ENCODE results near the gene FST. TPM values are rescaled to one million over a fixed set of nuclear protein-coding genes. Genes with fewer than 3 reads are reported as not detected.

FST gene, protein sequence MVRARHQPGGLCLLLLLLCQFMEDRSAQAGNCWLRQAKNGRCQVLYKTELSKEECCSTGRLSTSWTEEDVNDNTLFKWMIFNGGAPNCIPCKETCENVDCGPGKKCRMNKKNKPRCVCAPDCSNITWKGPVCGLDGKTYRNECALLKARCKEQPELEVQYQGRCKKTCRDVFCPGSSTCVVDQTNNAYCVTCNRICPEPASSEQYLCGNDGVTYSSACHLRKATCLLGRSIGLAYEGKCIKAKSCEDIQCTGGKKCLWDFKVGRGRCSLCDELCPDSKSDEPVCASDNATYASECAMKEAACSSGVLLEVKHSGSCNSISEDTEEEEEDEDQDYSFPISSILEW
- 1 to 10 TPM in 3 of 5 donors, under 1 TPM in 1, not detected in 1; 0.86 to 2.5 (median 1.5) TPM for total RNA-seq
- total RNA-seq (2013), result not detected
- total RNA-seq, result 0 to 3.2 (median 0.55) reads per million in 29 experiments

DNA sequence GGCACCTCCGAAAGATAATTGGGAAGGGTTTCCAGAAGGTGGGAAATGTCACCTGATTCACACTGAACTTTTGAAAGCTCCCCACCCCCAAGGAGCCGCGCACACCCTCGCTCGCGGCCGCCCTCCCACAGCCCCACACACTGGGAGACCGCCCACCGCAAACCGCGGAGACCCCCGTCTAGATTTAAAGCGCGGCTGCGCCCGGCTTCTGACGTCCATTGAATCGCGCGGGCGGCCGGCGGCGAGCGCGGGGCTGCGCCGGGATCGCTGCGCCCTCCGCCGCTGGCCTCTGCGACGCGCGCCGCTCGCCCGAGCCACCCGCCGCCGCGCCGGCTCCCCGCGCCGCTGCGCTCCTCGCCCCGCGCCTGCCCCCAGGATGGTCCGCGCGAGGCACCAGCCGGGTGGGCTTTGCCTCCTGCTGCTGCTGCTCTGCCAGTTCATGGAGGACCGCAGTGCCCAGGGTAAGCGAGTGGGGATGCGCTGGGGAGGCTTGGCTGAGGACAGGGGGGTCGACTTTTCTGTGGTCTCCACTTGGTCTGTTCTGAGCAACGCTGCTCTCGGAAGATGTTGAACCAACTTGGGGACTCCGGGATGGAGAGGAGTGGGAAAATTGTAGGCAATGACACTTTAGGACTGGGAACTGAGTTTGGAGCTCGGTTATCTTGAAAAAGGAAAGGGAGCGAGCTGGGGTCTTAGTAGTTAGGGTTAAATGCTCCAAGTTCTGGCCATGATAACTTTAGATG, at the start of gene FST:
Gene FST, plus strand, starts transcription at position 214 of the 743 bp plus-strand sequence. Its CDS starts 163 bp downstream, at position 377.
- peak within 1 kb of the TSS; percentile 46 to 92 for H3K4me3 ChIP-seq (ENCODE audit: control insufficient read depth in 1 of 2, extremely low read depth in 1 of 2, low read length in 1 of 2)
- DNase-seq, result peak in 3 of 35 experiments; percentile 1 to 17 (median 16)

DNA sequence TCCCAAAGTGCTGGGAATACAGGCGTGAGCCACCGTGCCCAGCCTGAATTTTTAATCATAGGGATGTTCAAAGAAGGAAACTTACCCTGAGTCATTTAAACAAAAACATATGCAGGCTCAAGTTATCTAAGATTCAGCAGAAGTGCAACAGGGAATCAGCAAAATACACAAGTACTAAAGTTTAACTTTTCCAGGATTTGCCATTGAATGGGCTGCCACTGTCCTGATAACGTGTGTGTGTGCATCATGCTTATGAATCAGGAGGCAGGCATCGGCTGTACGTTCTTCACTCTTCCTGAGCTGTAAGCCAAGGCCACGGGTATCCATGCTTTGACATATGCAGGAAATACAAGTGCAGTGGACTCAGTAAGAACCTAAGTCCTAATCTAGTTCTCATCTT, 48.8 kb upstream of the FST start:
- DNase-seq, result no peak
- CTCF ChIA-PET, result no interaction called here
- no peak for ATAC-seq (replicated peaks in 1 of 4)
- POLR2A ChIA-PET, result no interaction called here
- H3K4me3 Mint-ChIP-seq, result no peak overlapping the region
- Histone ChIP-seq H3K27ac (ENCODE audit: low read length) (no peak overlapping the region), H3K27me3 (replicated peaks in 1 of 2; ENCODE audit: control insufficient read depth in 2 of 2, extremely low read depth in 1 of 2, insufficient read depth in 2 of 2, low read length in 1 of 2) (peaks cover 0 to 6% of the 10 kb centered on the region in 2 experiments), H3K36me3 (ENCODE audit: control insufficient read depth in 2 of 2, extremely low read depth in 1 of 2, insufficient read depth in 1 of 2, low read length in 1 of 2) (no peaks in the 10 kb centered on the region), H3K9me3 (no peaks in the 10 kb centered on the region), H3K4me3 (ENCODE audit: control insufficient read depth in 1 of 2, extremely low read depth in 1 of 2, low read length in 1 of 2) (no peak overlapping the region), H3K4me1 (ENCODE audit: control insufficient read depth in 1 of 2, extremely low read depth in 1 of 2, insufficient read depth in 2 of 2, low read length in 2 of 2) (no peaks in the 10 kb centered on the region)
- H3K9me3 Mint-ChIP-seq, result no peaks in the 10 kb centered on the region
- H3K36me3 Mint-ChIP-seq, result no peaks in the 10 kb centered on the region
- 66% methylated on average over 2 of the region's 6 CpGs for WGBS (ENCODE audit: insufficient coverage)
- H3K27ac Mint-ChIP-seq, result no peak overlapping the region
- peaks cover 3 to 5% of the 10 kb centered on the region in 2 donors for H3K27me3 Mint-ChIP-seq
- H3K4me1 Mint-ChIP-seq, result no peaks in the 10 kb centered on the region

More for the DNA sequence above, at the start of gene FST:
- ATAC-seq (replicated peaks in 1 of 4), result peak in 1 of 4 experiments; percentile 11
- Mint-ChIP-seq H3K27ac (peak within 1 kb of the TSS in 1 of 2 donors; percentile 55), H3K4me3 (peak within 1 kb of the TSS; percentile 77 to 94 (median 89)), H3K36me3 (no peaks in the 10 kb centered on the region), H3K4me1 (peaks cover 32 to 50% (median 44%) of the 10 kb centered on the region in 3 donors), H3K9me3 (no peaks in the 10 kb centered on the region), H3K27me3 (peaks cover 46 to 58% of the 10 kb centered on the region in 2 donors)
- no peak within 1 kb of the TSS for H3K27ac ChIP-seq (ENCODE audit: low read length)
- CTCF ChIA-PET, result interaction anchor here in 1 of 2 donors (0.6 to 0.7 kb wide), 2 partner anchors 401 to 1276 kb away, joined by 4 read pairs; no protein-coding TSS in a partner anchor
- H3K27me3 ChIP-seq (replicated peaks in 1 of 2; ENCODE audit: control insufficient read depth in 2 of 2, extremely low read depth in 1 of 2, insufficient read depth in 2 of 2, low read length in 1 of 2), result peaks cover 14 to 40% of the 10 kb centered on the region in 2 experiments
- H3K4me1 ChIP-seq (ENCODE audit: control insufficient read depth in 1 of 2, extremely low read depth in 1 of 2, insufficient read depth in 2 of 2, low read length in 2 of 2), result peaks cover 10 to 34% of the 10 kb centered on the region in 2 experiments
- 1% methylated on average over 63 of the region's 64 CpGs for WGBS (ENCODE audit: insufficient coverage)
- H3K9me3 ChIP-seq, result no peaks in the 10 kb centered on the region
- no peaks in the 10 kb centered on the region for H3K36me3 ChIP-seq (ENCODE audit: control insufficient read depth in 2 of 2, extremely low read depth in 1 of 2, insufficient read depth in 1 of 2, low read length in 1 of 2)
- POLR2A ChIA-PET, result no interaction called here

DNA sequence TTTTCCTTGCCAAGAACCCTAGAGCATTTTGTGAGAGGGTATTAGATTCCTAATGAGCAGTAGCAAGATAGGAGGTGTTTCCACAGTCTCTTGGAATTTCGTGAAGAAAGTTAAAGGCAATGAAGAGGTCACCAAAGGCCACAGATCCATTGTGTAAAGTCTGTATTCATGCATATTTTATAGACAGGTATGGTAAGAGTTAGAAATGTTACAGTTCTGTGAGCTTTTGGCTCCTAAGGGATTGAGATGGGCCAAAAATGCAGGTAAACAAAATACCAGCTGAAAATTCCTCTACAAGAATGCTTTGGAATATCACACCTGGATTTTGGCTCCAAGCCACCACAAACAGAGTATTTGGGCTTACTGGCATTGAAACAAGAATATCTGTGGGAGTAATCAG, 47.4 kb upstream of the FST start:
- CTCF ChIA-PET, result interaction anchor here in 1 of 2 donors (0.6 kb wide), 1 partner anchor 11 kb away, joined by 3 read pairs; no protein-coding TSS in a partner anchor
- peaks cover 0 to 8% of the 10 kb centered on the region in 2 experiments for H3K27me3 ChIP-seq (replicated peaks in 1 of 2; ENCODE audit: control insufficient read depth in 2 of 2, extremely low read depth in 1 of 2, insufficient read depth in 2 of 2, low read length in 1 of 2)
- 43% methylated on average over 1 of the region's 1 CpG for WGBS (ENCODE audit: insufficient coverage)

DNA sequence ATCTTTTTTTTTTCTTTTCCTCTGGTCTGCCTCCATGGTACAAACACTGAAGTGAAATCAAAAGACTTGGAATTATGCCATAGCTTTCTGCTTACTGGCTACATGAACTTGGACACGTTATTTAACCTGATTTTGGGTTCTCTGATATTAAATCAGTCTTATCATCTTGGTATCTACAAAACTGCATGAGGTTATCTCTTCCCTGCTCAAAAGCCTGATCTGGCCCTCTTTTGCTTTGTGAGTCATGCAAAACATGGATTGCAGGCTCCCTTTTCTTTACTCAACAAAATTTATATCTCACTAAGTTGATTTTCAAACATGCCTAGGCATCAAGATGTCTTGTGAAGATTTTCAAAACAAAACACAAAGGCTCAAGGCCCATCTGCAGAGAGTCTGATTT, 45.9 kb upstream of the FST start:
- Histone ChIP-seq H3K27me3 (replicated peaks in 1 of 2; ENCODE audit: control insufficient read depth in 2 of 2, extremely low read depth in 1 of 2, insufficient read depth in 2 of 2, low read length in 1 of 2) (peaks cover 0 to 9% of the 10 kb centered on the region in 2 experiments), H3K4me1 (ENCODE audit: control insufficient read depth in 1 of 2, extremely low read depth in 1 of 2, insufficient read depth in 2 of 2, low read length in 2 of 2) (no peaks in the 10 kb centered on the region), H3K9me3 (no peaks in the 10 kb centered on the region), H3K4me3 (ENCODE audit: control insufficient read depth in 1 of 2, extremely low read depth in 1 of 2, low read length in 1 of 2) (no peak overlapping the region), H3K27ac (ENCODE audit: low read length) (no peak overlapping the region), H3K36me3 (ENCODE audit: control insufficient read depth in 2 of 2, extremely low read depth in 1 of 2, insufficient read depth in 1 of 2, low read length in 1 of 2) (no peaks in the 10 kb centered on the region)
- Mint-ChIP-seq H3K4me1 (no peaks in the 10 kb centered on the region), H3K27ac (no peak overlapping the region), H3K36me3 (no peaks in the 10 kb centered on the region), H3K9me3 (no peaks in the 10 kb centered on the region), H3K4me3 (no peak overlapping the region), H3K27me3 (peaks cover 0 to 5% of the 10 kb centered on the region in 2 donors)
- CTCF ChIA-PET, result no interaction called here
- 83% methylated on average over 1 of the region's 1 CpG for WGBS (ENCODE audit: insufficient coverage)
- DNase-seq (no peak), ATAC-seq (replicated peaks in 1 of 4) (no peak)
- POLR2A ChIA-PET, result no interaction called here

More for the DNA sequence above, 47.4 kb upstream of the FST start:
- Histone ChIP-seq H3K27ac (ENCODE audit: low read length) (no peak overlapping the region), H3K4me3 (ENCODE audit: control insufficient read depth in 1 of 2, extremely low read depth in 1 of 2, low read length in 1 of 2) (no peak overlapping the region), H3K4me1 (ENCODE audit: control insufficient read depth in 1 of 2, extremely low read depth in 1 of 2, insufficient read depth in 2 of 2, low read length in 2 of 2) (no peaks in the 10 kb centered on the region), H3K9me3 (no peaks in the 10 kb centered on the region), H3K36me3 (ENCODE audit: control insufficient read depth in 2 of 2, extremely low read depth in 1 of 2, insufficient read depth in 1 of 2, low read length in 1 of 2) (no peaks in the 10 kb centered on the region)
- POLR2A ChIA-PET, result interaction anchor here in 1 of 2 donors (0.6 kb wide), 1 partner anchor 11 kb away, joined by 3 read pairs; no protein-coding TSS in a partner anchor
- DNase-seq, result no peak
- H3K4me1 Mint-ChIP-seq, result no peaks in the 10 kb centered on the region
- no peak overlapping the region for H3K4me3 Mint-ChIP-seq
- H3K27me3 Mint-ChIP-seq, result peaks cover 0 to 5% of the 10 kb centered on the region in 2 donors
- no peak for ATAC-seq (replicated peaks in 1 of 4)
- H3K36me3 Mint-ChIP-seq, result no peaks in the 10 kb centered on the region
- H3K9me3 Mint-ChIP-seq, result no peaks in the 10 kb centered on the region
- H3K27ac Mint-ChIP-seq, result no peak overlapping the region

DNA sequence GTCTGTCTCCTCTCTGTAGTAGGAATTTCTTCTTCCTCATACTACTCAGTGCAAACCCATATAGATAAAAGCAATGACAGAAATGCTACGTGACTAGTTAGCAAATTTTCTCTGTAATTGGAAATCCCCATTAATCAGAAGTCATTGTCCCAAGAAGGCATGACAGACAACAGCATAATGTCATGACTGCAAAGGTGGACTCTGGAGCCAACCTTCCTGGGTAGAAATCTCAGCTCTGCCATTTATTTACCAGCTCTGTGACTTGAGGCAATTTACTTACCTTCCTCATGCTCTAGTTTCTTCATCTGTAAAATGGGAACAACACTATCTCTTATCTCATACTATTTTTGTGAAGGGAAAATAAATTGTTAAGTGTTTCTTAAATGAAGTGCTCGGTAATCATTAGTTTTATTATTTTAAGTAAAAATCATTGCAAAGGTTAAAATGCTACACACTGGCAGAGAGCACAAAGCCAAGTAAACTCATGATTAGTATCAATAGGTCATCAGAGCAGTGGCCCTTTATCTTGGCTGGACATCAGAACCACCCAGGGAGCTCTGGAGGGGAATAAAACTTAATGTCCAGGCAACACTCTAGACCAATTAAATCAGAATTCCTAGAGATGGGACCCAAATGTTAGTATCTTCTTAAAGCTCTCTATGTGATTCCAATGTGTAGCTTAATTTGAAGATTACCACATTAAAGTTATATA, 43.8 kb upstream of the FST start:
- Mint-ChIP-seq H3K4me1 (no peaks in the 10 kb centered on the region), H3K36me3 (no peaks in the 10 kb centered on the region), H3K27ac (no peak overlapping the region), H3K4me3 (no peak overlapping the region), H3K9me3 (no peaks in the 10 kb centered on the region), H3K27me3 (peaks cover 0 to 2% of the 10 kb centered on the region in 2 donors)
- ChIA-PET POLR2A (no interaction called here), CTCF (no interaction called here)
- H3K4me3 ChIP-seq (ENCODE audit: control insufficient read depth in 1 of 2, extremely low read depth in 1 of 2, low read length in 1 of 2), result no peak overlapping the region
- H3K36me3 ChIP-seq (ENCODE audit: control insufficient read depth in 2 of 2, extremely low read depth in 1 of 2, insufficient read depth in 1 of 2, low read length in 1 of 2), result no peaks in the 10 kb centered on the region
- H3K9me3 ChIP-seq, result no peaks in the 10 kb centered on the region
- no peak overlapping the region for H3K27ac ChIP-seq (ENCODE audit: low read length)
- WGBS (ENCODE audit: insufficient coverage), result no CpG with 5 or more reads among the region's 2 CpGs
- H3K4me1 ChIP-seq (ENCODE audit: control insufficient read depth in 1 of 2, extremely low read depth in 1 of 2, insufficient read depth in 2 of 2, low read length in 2 of 2), result no peaks in the 10 kb centered on the region
- H3K27me3 ChIP-seq (replicated peaks in 1 of 2; ENCODE audit: control insufficient read depth in 2 of 2, extremely low read depth in 1 of 2, insufficient read depth in 2 of 2, low read length in 1 of 2), result peaks cover 0 to 5% of the 10 kb centered on the region in 2 experiments
- ATAC-seq (replicated peaks in 1 of 4), result no peak
- DNase-seq, result no peak

DNA sequence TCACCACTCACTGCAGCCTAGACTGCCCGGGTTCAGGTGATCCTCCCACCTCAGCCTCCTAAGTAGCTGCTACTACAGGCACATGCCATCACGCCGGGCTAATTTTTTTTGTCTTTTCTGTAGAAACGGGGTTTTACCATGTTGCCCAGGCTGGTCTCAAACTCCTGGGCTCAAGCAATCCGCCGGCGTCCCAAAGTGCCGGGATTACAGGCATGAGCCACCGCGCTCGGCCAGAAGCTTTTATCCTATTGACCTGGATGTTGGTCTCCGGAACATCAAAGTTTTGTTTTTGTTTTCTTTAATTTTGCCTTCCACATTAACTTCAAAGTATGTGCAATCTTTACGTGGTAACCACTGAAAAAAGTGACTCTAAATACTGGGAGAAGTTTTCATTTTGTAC, 42.4 kb upstream of the FST start:
- WGBS (ENCODE audit: insufficient coverage), result 93% methylated on average over 9 of the region's 13 CpGs
- Mint-ChIP-seq H3K27me3 (peaks cover 0 to 2% of the 10 kb centered on the region in 2 donors), H3K36me3 (no peaks in the 10 kb centered on the region), H3K9me3 (no peaks in the 10 kb centered on the region), H3K4me3 (no peak overlapping the region), H3K27ac (no peak overlapping the region), H3K4me1 (no peaks in the 10 kb centered on the region)
- ATAC-seq (replicated peaks in 1 of 4), result no peak
- H3K27ac ChIP-seq (ENCODE audit: low read length), result no peak overlapping the region
- H3K4me1 ChIP-seq (ENCODE audit: control insufficient read depth in 1 of 2, extremely low read depth in 1 of 2, insufficient read depth in 2 of 2, low read length in 2 of 2), result no peaks in the 10 kb centered on the region
- H3K9me3 ChIP-seq, result no peaks in the 10 kb centered on the region
- no peaks in the 10 kb centered on the region for H3K36me3 ChIP-seq (ENCODE audit: control insufficient read depth in 2 of 2, extremely low read depth in 1 of 2, insufficient read depth in 1 of 2, low read length in 1 of 2)
- H3K27me3 ChIP-seq (replicated peaks in 1 of 2; ENCODE audit: control insufficient read depth in 2 of 2, extremely low read depth in 1 of 2, insufficient read depth in 2 of 2, low read length in 1 of 2), result peaks cover 0 to 3% of the 10 kb centered on the region in 2 experiments
- ChIA-PET POLR2A (no interaction called here), CTCF (no interaction called here)
- DNase-seq, result no peak
- H3K4me3 ChIP-seq (ENCODE audit: control insufficient read depth in 1 of 2, extremely low read depth in 1 of 2, low read length in 1 of 2), result no peak overlapping the region

Measured in T-cell (primary cell).